B cell (primary cell): ENCODE data around the gene PRR16. TPM values are rescaled to one million over a fixed set of nuclear protein-coding genes. Genes with fewer than 3 reads are reported as not detected.

ENCODE experiments used
- ATAC-seq: fragments of 200-7000 bp; cut with Tn5 transposase; one replicate; pipeline ENCODE4 v1.10.0; 2021; ENCODE audit warnings: low read depth, mild to moderate bottlenecking, moderate number of reproducible peaks, moderate library complexity
- CTCF ChIA-PET: fragments of 350-600 bp; sonication (Branson Sonifier 250); formaldehyde crosslinking; loops from one replicate; lab custom pipeline; 2021; ENCODE audit warnings: antibody characterized with exemption, inconsistent platforms; lab: Charles Lee
- POLR2A ChIA-PET: fragments of 350-600 bp; sonication (Branson Sonifier 250); formaldehyde crosslinking; loops from one replicate; lab custom pipeline; 2021; ENCODE audit warnings: antibody characterized with exemption; lab: Charles Lee
- DNase-seq: peaks from one replicate; pipeline ENCODE4 v3.0.0; 2013
- H2AFZ ChIP-seq: 2 replicates; pipeline ENCODE4 v1.6.1; 2012; ENCODE audit warnings: mild to moderate bottlenecking, low read depth, low read length; ENCODE audit not compliant: insufficient read depth, poor library complexity, severe bottlenecking
- H3K27ac ChIP-seq, 2 donors: 1 replicate in 1 of 2; 2 replicates in 1 of 2; pipeline ENCODE4 v1.5.1; 2012 to 2013; ENCODE audit warnings: low read length in 2 of 2, mild to moderate bottlenecking in 2 of 2, moderate library complexity in 1 of 2
- H3K27me3 ChIP-seq, 4 experiments: fragments of 200-600 bp in 1 of 4; sonication (generic) in 1 of 4; replicated peaks in 1 of 4; 1 replicate in 2 of 4; 2 replicates in 2 of 4; pipeline versions ENCODE4 v1.6.1 to v1.7.0; 2013 to 2016; ENCODE audit warnings: low read length in 3 of 4, mild to moderate bottlenecking in 2 of 4, mixed read lengths in 1 of 4, moderate library complexity in 1 of 4; ENCODE audit not compliant: insufficient read depth in 4 of 4, control insufficient read depth in 3 of 4; ENCODE audit errors: control extremely low read depth in 1 of 4
- H3K36me3 ChIP-seq, 2 experiments: replicated peaks in 1 of 2; 1 replicate in 1 of 2; 2 replicates in 1 of 2; pipeline versions ENCODE4 v1.6.1 to v1.7.1; 2013; ENCODE audit warnings: low read length in 1 of 2; ENCODE audit not compliant: insufficient read depth in 2 of 2, control insufficient read depth in 1 of 2; ENCODE audit errors: control extremely low read depth in 1 of 2, extremely low read depth in 1 of 2
- H3K4me1 ChIP-seq, 2 donors: fragments of 200-600 bp in 1 of 2; sonication (generic) in 1 of 2; 1 replicate in 1 of 2; 2 replicates in 1 of 2; pipeline versions ENCODE4 v1.5.1 to v1.6.1; 2013 to 2017; ENCODE audit warnings: low read length in 2 of 2; ENCODE audit not compliant: control insufficient read depth in 2 of 2, insufficient read depth in 2 of 2
- H3K4me2 ChIP-seq: replicated peaks from 2 replicates; pipeline ENCODE3; 2012; ENCODE audit warnings: mild to moderate bottlenecking, low read depth, low read length; ENCODE audit not compliant: poor library complexity, severe bottlenecking
- H3K4me3 ChIP-seq, 5 experiments: fragments of 200-600 bp in 1 of 5; sonication (generic) in 1 of 5; 1 replicate in 3 of 5; 2 replicates in 2 of 5; pipeline versions ENCODE4 v1.5.1 to v1.7.0; 2011 to 2016; ENCODE audit warnings: low read length in 4 of 5, mild to moderate bottlenecking in 4 of 5, low read depth in 2 of 5, control low read depth in 1 of 5, moderate library complexity in 1 of 5; ENCODE audit not compliant: insufficient read depth in 1 of 5; ENCODE audit errors: control extremely low read depth in 1 of 5, extremely low read depth in 1 of 5
- H3K79me2 ChIP-seq: fragments of 200-600 bp; sonication (generic); one replicate; pipeline ENCODE4 v1.6.0; 2016; ENCODE audit warnings: low read length; ENCODE audit not compliant: control insufficient read depth, insufficient read depth
- H3K9ac ChIP-seq: fragments of 200-600 bp; sonication (generic); 2 replicates; pipeline ENCODE4 v1.6.1; 2017; ENCODE audit warnings: mild to moderate bottlenecking, low read length, moderate library complexity
- H3K9me3 ChIP-seq, 3 donors: one replicate each; pipeline versions ENCODE4 v1.6.1 to v1.7.1; 2013; ENCODE audit warnings: low read length in 2 of 3; ENCODE audit not compliant: control insufficient read depth in 2 of 3, insufficient read depth in 1 of 3; ENCODE audit errors: control extremely low read depth in 1 of 3
- H4K20me1 ChIP-seq: 2 replicates; pipeline ENCODE4 v1.6.0; 2012; ENCODE audit warnings: mild to moderate bottlenecking, low read length; ENCODE audit not compliant: insufficient read depth, control insufficient read depth, poor library complexity, severe bottlenecking
- H3K27ac Mint-ChIP-seq: one replicate; pipeline ENCODE4 v1.8.0; 2021; ENCODE audit warnings: mixed read lengths
- H3K27me3 Mint-ChIP-seq: one replicate; pipeline ENCODE4 v1.8.0; 2021; ENCODE audit warnings: mixed read lengths
- H3K4me1 Mint-ChIP-seq: one replicate; pipeline ENCODE4 v1.8.0; 2021; ENCODE audit warnings: mixed read lengths
- H3K4me3 Mint-ChIP-seq: one replicate; pipeline ENCODE4 v1.8.0; 2021; ENCODE audit warnings: mixed read lengths
- H3K9me3 Mint-ChIP-seq: one replicate; pipeline ENCODE4 v1.8.0; 2022; ENCODE audit warnings: mixed read lengths; ENCODE audit not compliant: insufficient read depth
- EZH2 ChIP-seq: IDR thresholded peaks from 2 replicates; pipeline ENCODE4 v1.6.1; 2012; ENCODE audit warnings: borderline replicate concordance, low read depth, mild to moderate bottlenecking, moderate library complexity, low read length; ENCODE audit not compliant: insufficient read depth, poor library complexity, severe bottlenecking
- WGBS: methylation state at CpG from one replicate; pipeline ENCODE4 v1.1.5; 2013; ENCODE audit warnings: missing lambda C conversion rate; ENCODE audit not compliant: insufficient coverage; 5-methylcytosine and 5-hydroxymethylcytosine counted together
- intact Hi-C: fragments of 100-400 bp; cut with micrococcal nuclease; formaldehyde crosslinking; loops from one replicate; pipeline ENCODE4 v1.10.0; 2022
- polyA plus RNA-seq: library from polyadenylated mRNA; depleted of rRNA; stranded (reverse); fragments of >200 nt; gene quantifications from 2 replicates; pipeline ENCODE4 v1.2.3, GENCODE V29; 2012
- total RNA-seq, 2 donors: library from RNA; stranded (reverse); fragments of 120-200 nt in 1 of 2; gene quantifications; 1 replicate in 1 of 2; 2 replicates in 1 of 2; pipeline versions ENCODE4 v1.2.3 to v1.2.4, GENCODE V29; 2013 to 2022
- TF ChIP-seq, protein P1 (sequence below): fragments of 200-600 bp; IDR thresholded peaks from one replicate; pipeline ENCODE4 v1.8.0; 2022; ENCODE audit warnings: antibody characterized with exemption, mild to moderate bottlenecking

Gene PRR16
- total and polyA plus RNA-seq, 2 donors (not counting 1 experiment from before 2014, with no cell fraction given) = 0.16 TPM; not detected in 1

GRCh38 chr5:120538644-120539043, 74.5 kb downstream of the PRR16 start:
- no peak overlapping the region for H3K27ac Mint-ChIP-seq
- POLR2A ChIA-PET = no interaction called here
- H3K9me3 Mint-ChIP-seq = no peaks in the 10 kb centered on the region
- intact Hi-C loops = no loop called here
- 82% methylated on average over 2 of the region's 2 CpGs for WGBS
- TF ChIP-seq EZH2 = no peak
- TF ChIP-seq, protein P1, sequence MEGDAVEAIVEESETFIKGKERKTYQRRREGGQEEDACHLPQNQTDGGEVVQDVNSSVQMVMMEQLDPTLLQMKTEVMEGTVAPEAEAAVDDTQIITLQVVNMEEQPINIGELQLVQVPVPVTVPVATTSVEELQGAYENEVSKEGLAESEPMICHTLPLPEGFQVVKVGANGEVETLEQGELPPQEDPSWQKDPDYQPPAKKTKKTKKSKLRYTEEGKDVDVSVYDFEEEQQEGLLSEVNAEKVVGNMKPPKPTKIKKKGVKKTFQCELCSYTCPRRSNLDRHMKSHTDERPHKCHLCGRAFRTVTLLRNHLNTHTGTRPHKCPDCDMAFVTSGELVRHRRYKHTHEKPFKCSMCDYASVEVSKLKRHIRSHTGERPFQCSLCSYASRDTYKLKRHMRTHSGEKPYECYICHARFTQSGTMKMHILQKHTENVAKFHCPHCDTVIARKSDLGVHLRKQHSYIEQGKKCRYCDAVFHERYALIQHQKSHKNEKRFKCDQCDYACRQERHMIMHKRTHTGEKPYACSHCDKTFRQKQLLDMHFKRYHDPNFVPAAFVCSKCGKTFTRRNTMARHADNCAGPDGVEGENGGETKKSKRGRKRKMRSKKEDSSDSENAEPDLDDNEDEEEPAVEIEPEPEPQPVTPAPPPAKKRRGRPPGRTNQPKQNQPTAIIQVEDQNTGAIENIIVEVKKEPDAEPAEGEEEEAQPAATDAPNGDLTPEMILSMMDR = no peak
- no peak for ATAC-seq
- H3K27me3 Mint-ChIP-seq = no peaks in the 10 kb centered on the region
- Histone ChIP-seq H3K79me2 (no peaks in the 10 kb centered on the region), H3K9me3 (no peaks in the 10 kb centered on the region), H3K4me2 (no peak overlapping the region), H3K27ac (no peak overlapping the region), H4K20me1 (no peaks in the 10 kb centered on the region), H3K4me1 (no peaks in the 10 kb centered on the region), H3K9ac (no peak overlapping the region), H3K36me3 (no peaks in the 10 kb centered on the region), H2AFZ (no peak overlapping the region), H3K27me3 (no peaks in the 10 kb centered on the region), H3K4me3 (no peak overlapping the region)
- no peaks in the 10 kb centered on the region for H3K4me1 Mint-ChIP-seq
- no peak for DNase-seq
- H3K4me3 Mint-ChIP-seq = no peak overlapping the region
- CTCF ChIA-PET = no interaction called here

DNA sequence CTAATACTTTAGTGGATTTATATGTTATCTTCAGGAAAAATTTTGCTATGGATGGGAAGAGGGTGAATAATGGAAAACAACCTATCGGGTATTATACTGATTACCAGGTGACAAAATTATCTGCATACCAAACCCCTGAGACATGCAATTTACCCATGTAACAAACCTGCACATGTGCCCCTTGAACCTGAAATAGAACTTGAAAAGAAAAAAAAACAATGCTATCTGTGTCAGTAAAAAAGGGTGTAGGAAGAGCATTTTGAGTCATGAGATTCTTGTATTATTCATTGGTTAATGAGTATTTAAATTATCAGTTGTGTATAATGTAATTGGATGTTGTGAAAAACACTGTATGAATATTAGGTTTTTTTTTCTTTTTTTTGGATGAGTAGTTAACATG, 75.4 kb downstream of the PRR16 start:
- Histone ChIP-seq H3K79me2 (no peaks in the 10 kb centered on the region), H3K9ac (no peak overlapping the region), H2AFZ (no peak overlapping the region), H4K20me1 (no peaks in the 10 kb centered on the region), H3K27ac (no peak overlapping the region), H3K9me3 (no peaks in the 10 kb centered on the region), H3K36me3 (no peaks in the 10 kb centered on the region), H3K4me1 (no peaks in the 10 kb centered on the region), H3K4me2 (no peak overlapping the region), H3K27me3 (no peaks in the 10 kb centered on the region), H3K4me3 (no peak overlapping the region)
- WGBS = no CpG with 5 or more reads among the region's 1 CpG
- TF ChIP-seq EZH2 = no peak
- TF ChIP-seq, protein P1 = no peak
- Mint-ChIP-seq H3K9me3 (no peaks in the 10 kb centered on the region), H3K4me3 (no peak overlapping the region), H3K4me1 (no peaks in the 10 kb centered on the region), H3K27me3 (no peaks in the 10 kb centered on the region), H3K27ac (no peak overlapping the region)
- POLR2A ChIA-PET = no interaction called here
- DNase-seq = no peak
- intact Hi-C loops = no loop called here
- CTCF ChIA-PET = no interaction called here
- ATAC-seq = no peak
